ENCODE results near the gene SEC11A.

SEC11A gene

GRCh38 chr15:84715441-84716035, 401 bp downstream of the SEC11A start:
- peaks cover 19% of the 10 kb centered on the region for H3K79me2 ChIP-seq (ENCODE audit: control insufficient read depth, insufficient read depth, low read length, poor library complexity)
- peaks cover 12% of the 10 kb centered on the region for H3K79me1 ChIP-seq (ENCODE audit: low read length)
- H3K4me1 ChIP-seq (ENCODE audit: control insufficient read depth in 1 of 2, insufficient read depth in 2 of 2, low read length in 2 of 2): no peaks in the 10 kb centered on the region
- no CpG with 5 or more reads among the region's 36 CpGs for WGBS (ENCODE audit: extremely low coverage, insufficient coverage, insufficient read length)
- H3K4ac ChIP-seq (ENCODE audit: low read depth, low read length): peak overlapping the region; percentile 89
- H4K12ac ChIP-seq (ENCODE audit: low read depth, low read length): peak overlapping the region; percentile 74
- H3K9ac ChIP-seq (ENCODE audit: low read length): peak overlapping the region; percentile 87
- peak overlapping the region; percentile 52 for H3K14ac ChIP-seq (ENCODE audit: low read length)
- peak overlapping the region; percentile 84 for H4K8ac ChIP-seq (ENCODE audit: low read depth, low read length)
- peak in 1 of 2 donors; percentile 41 for DNase-seq
- H2BK12ac ChIP-seq (ENCODE audit: low read length): peak overlapping the region; percentile 67
- no peaks in the 10 kb centered on the region for H3K27me3 ChIP-seq (ENCODE audit: insufficient read depth, low read length)
- H3K4me2 ChIP-seq (ENCODE audit: low read length): peak overlapping the region; percentile 52
- H2AK5ac ChIP-seq (ENCODE audit: low read length): peak overlapping the region; percentile 64
- H3K9me3 ChIP-seq (ENCODE audit: insufficient read depth, low read depth, low read length): no peaks in the 10 kb centered on the region
- peak overlapping the region; percentile 67 for H3K18ac ChIP-seq (ENCODE audit: low read length)
- peak overlapping the region; percentile 58 for H2BK120ac ChIP-seq (ENCODE audit: insufficient read depth, low read length, poor library complexity)
- H2BK5ac ChIP-seq (ENCODE audit: low read depth, low read length, poor library complexity): peak overlapping the region; percentile 85
- peaks cover 6 to 10% of the 10 kb centered on the region in 2 experiments for H3K36me3 ChIP-seq (ENCODE audit: control insufficient read depth in 1 of 2, insufficient read depth in 2 of 2, low read length in 2 of 2)
- no peak overlapping the region for H3K23ac ChIP-seq (ENCODE audit: low read length)
- peak overlapping the region; percentile 53 for H2AFZ ChIP-seq (ENCODE audit: insufficient read depth, low read length, poor library complexity)
- H3K4me3 ChIP-seq (ENCODE audit: low read depth, low read length): peak overlapping the region; percentile 92
- H4K91ac ChIP-seq (ENCODE audit: low read depth, low read length): peak overlapping the region; percentile 67
- peak overlapping the region; percentile 96 for H3K27ac ChIP-seq (ENCODE audit: low read depth, low read length)

- H3K79me1 ChIP-seq (ENCODE audit: low read length): peaks cover 12% of the 10 kb centered on the region
- no peak overlapping the region for H3K14ac ChIP-seq (ENCODE audit: low read length)
- H2AFZ ChIP-seq (ENCODE audit: insufficient read depth, low read length, poor library complexity): no peak overlapping the region
- H3K9ac ChIP-seq (ENCODE audit: low read length): no peak overlapping the region
- no peak overlapping the region for H3K4ac ChIP-seq (ENCODE audit: low read depth, low read length)
- H3K18ac ChIP-seq (ENCODE audit: low read length): no peak overlapping the region
- DNase-seq: peak in 1 of 2 donors; percentile 13
- WGBS (ENCODE audit: extremely low coverage, insufficient coverage, insufficient read length): no CpG with 5 or more reads among the region's 3 CpGs
- H3K4me2 ChIP-seq (ENCODE audit: low read length): peak overlapping the region; percentile 52
- H4K12ac ChIP-seq (ENCODE audit: low read depth, low read length): no peak overlapping the region
- H3K4me3 ChIP-seq (ENCODE audit: low read depth, low read length): no peak overlapping the region
- H3K27ac ChIP-seq (ENCODE audit: low read depth, low read length): no peak overlapping the region
- no peak overlapping the region for H3K23ac ChIP-seq (ENCODE audit: low read length)
- H2AK5ac ChIP-seq (ENCODE audit: low read length): no peak overlapping the region
- H3K9me3 ChIP-seq (ENCODE audit: insufficient read depth, low read depth, low read length): no peaks in the 10 kb centered on the region
- no peak overlapping the region for H4K8ac ChIP-seq (ENCODE audit: low read depth, low read length)
- peaks cover 19% of the 10 kb centered on the region for H3K79me2 ChIP-seq (ENCODE audit: control insufficient read depth, insufficient read depth, low read length, poor library complexity)
- no peak overlapping the region for H2BK5ac ChIP-seq (ENCODE audit: low read depth, low read length, poor library complexity)
- H3K4me1 ChIP-seq (ENCODE audit: control insufficient read depth in 1 of 2, insufficient read depth in 2 of 2, low read length in 2 of 2): no peaks in the 10 kb centered on the region
- H3K27me3 ChIP-seq (ENCODE audit: insufficient read depth, low read length): no peaks in the 10 kb centered on the region
- H2BK12ac ChIP-seq (ENCODE audit: low read length): no peak overlapping the region
- peaks cover 8 to 15% of the 10 kb centered on the region in 2 experiments for H3K36me3 ChIP-seq (ENCODE audit: control insufficient read depth in 1 of 2, insufficient read depth in 2 of 2, low read length in 2 of 2)
- no peak overlapping the region for H4K91ac ChIP-seq (ENCODE audit: low read depth, low read length)
- no peak overlapping the region for H2BK120ac ChIP-seq (ENCODE audit: insufficient read depth, low read length, poor library complexity)
These were observed 1.1 kb downstream of the SEC11A start for GRCh38 chr15:84714821-84715220.

- Histone ChIP-seq H3K14ac (ENCODE audit: low read length) (no peak overlapping the region), H3K4me1 (ENCODE audit: control insufficient read depth in 1 of 2, insufficient read depth in 2 of 2, low read length in 2 of 2) (no peaks in the 10 kb centered on the region), H3K23ac (ENCODE audit: low read length) (no peak overlapping the region), H3K18ac (ENCODE audit: low read length) (no peak overlapping the region), H3K4me3 (ENCODE audit: low read depth, low read length) (no peak overlapping the region), H3K9me3 (ENCODE audit: insufficient read depth, low read depth, low read length) (no peaks in the 10 kb centered on the region), H2BK12ac (ENCODE audit: low read length) (no peak overlapping the region), H2BK120ac (ENCODE audit: insufficient read depth, low read length, poor library complexity) (no peak overlapping the region), H3K4ac (ENCODE audit: low read depth, low read length) (peak overlapping the region; percentile 88), H3K27ac (ENCODE audit: low read depth, low read length) (no peak overlapping the region), H4K91ac (ENCODE audit: low read depth, low read length) (no peak overlapping the region), H3K9ac (ENCODE audit: low read length) (no peak overlapping the region), H4K8ac (ENCODE audit: low read depth, low read length) (no peak overlapping the region), H2AFZ (ENCODE audit: insufficient read depth, low read length, poor library complexity) (no peak overlapping the region), H3K79me1 (ENCODE audit: low read length) (peaks cover 12% of the 10 kb centered on the region), H2AK5ac (ENCODE audit: low read length) (no peak overlapping the region), H4K12ac (ENCODE audit: low read depth, low read length) (no peak overlapping the region), H3K27me3 (ENCODE audit: insufficient read depth, low read length) (no peaks in the 10 kb centered on the region), H2BK5ac (ENCODE audit: low read depth, low read length, poor library complexity) (no peak overlapping the region), H3K36me3 (ENCODE audit: control insufficient read depth in 1 of 2, insufficient read depth in 2 of 2, low read length in 2 of 2) (peaks cover 10 to 20% of the 10 kb centered on the region in 2 experiments), H3K4me2 (ENCODE audit: low read length) (no peak overlapping the region), H3K79me2 (ENCODE audit: control insufficient read depth, insufficient read depth, low read length, poor library complexity) (peaks cover 19% of the 10 kb centered on the region)
- no peak for DNase-seq
- no CpG with 5 or more reads among the region's 5 CpGs for WGBS (ENCODE audit: extremely low coverage, insufficient coverage, insufficient read length)
These were observed 1.6 kb downstream of the SEC11A start for GRCh38 chr15:84714372-84714771.

GRCh38 chr15:84703808-84704207, 12.1 kb downstream of the SEC11A start:
- Histone ChIP-seq H2AFZ (ENCODE audit: insufficient read depth, low read length, poor library complexity) (no peak overlapping the region), H3K4ac (ENCODE audit: low read depth, low read length) (peak overlapping the region; percentile 59), H2BK120ac (ENCODE audit: insufficient read depth, low read length, poor library complexity) (no peak overlapping the region), H4K12ac (ENCODE audit: low read depth, low read length) (no peak overlapping the region), H4K8ac (ENCODE audit: low read depth, low read length) (no peak overlapping the region), H3K4me3 (ENCODE audit: low read depth, low read length) (no peak overlapping the region), H3K79me2 (ENCODE audit: control insufficient read depth, insufficient read depth, low read length, poor library complexity) (peaks cover 13% of the 10 kb centered on the region), H2BK5ac (ENCODE audit: low read depth, low read length, poor library complexity) (no peak overlapping the region), H3K23ac (ENCODE audit: low read length) (no peak overlapping the region), H3K27ac (ENCODE audit: low read depth, low read length) (no peak overlapping the region), H2BK12ac (ENCODE audit: low read length) (no peak overlapping the region), H3K4me2 (ENCODE audit: low read length) (no peak overlapping the region), H3K27me3 (ENCODE audit: insufficient read depth, low read length) (no peaks in the 10 kb centered on the region), H3K9me3 (ENCODE audit: insufficient read depth, low read depth, low read length) (no peaks in the 10 kb centered on the region), H4K91ac (ENCODE audit: low read depth, low read length) (no peak overlapping the region), H3K36me3 (ENCODE audit: control insufficient read depth in 1 of 2, insufficient read depth in 2 of 2, low read length in 2 of 2) (peaks cover 0 to 2% of the 10 kb centered on the region in 2 experiments), H3K4me1 (ENCODE audit: control insufficient read depth in 1 of 2, insufficient read depth in 2 of 2, low read length in 2 of 2) (no peaks in the 10 kb centered on the region), H2AK5ac (ENCODE audit: low read length) (no peak overlapping the region), H3K79me1 (ENCODE audit: low read length) (no peaks in the 10 kb centered on the region), H3K14ac (ENCODE audit: low read length) (no peak overlapping the region), H3K18ac (ENCODE audit: low read length) (no peak overlapping the region), H3K9ac (ENCODE audit: low read length) (no peak overlapping the region)
- no CpG with 5 or more reads among the region's 5 CpGs for WGBS (ENCODE audit: extremely low coverage, insufficient coverage, insufficient read length)
- no peak for DNase-seq
